ENCODE data around the gene C1orf94. TPM values are rescaled to one million over a fixed set of nuclear protein-coding genes. Genes with fewer than 3 reads are reported as not detected.

The C1orf94 gene
- total and polyA plus RNA-seq, 2 of the 8 experiments (the other 6 are each of a cell fraction or from before 2014, with no cell fraction given), result 5.8 to 12.5 TPM

DNA sequence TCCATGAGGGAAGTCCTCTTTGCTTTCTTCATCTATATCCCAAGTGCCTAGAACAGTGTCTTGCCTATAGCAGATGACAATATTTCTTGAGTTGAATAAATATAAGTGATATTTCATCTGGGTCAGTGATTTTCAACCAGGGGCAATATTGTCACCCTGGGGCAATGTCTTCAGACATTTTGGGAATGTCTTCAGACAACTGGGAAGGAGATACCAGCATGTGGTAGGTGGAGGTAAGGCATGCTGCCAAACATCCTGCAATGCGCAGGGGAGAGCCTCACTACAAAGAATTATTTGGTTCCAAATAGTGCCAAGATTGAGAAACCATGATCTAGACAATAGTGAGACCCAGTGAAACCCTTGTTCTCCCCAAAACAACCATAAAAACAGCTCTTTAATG lies 54.7 kb downstream of the C1orf94 start (continued):
- TF ChIP-seq CTBP2 (IDR thresholded peaks at IDR 0.05; ENCODE audit: borderline replicate concordance, insufficient read depth, insufficient read length, low read length) (no peak), KDM5A (IDR thresholded peaks at IDR 0.05; ENCODE audit: low read length) (no peak), TCF12 (IDR thresholded peaks at IDR 0.05; ENCODE audit: low read depth, low read length) (no peak), SAP30 (IDR thresholded peaks at IDR 0.05; ENCODE audit: insufficient read depth, insufficient replicate concordance, low read length) (no peak), NRF1 (IDR thresholded peaks at IDR 0.05; ENCODE audit: low read depth, low read length) (no peak), EGR1 (IDR thresholded peaks at IDR 0.05; ENCODE audit: borderline replicate concordance, low read depth, low read length) (no peak)

Data from H1 (cell line).